GM18873 (cell line): ENCODE results near the gene RHOF.

Experiments
- ATAC-seq: cut with Tn5 transposase; IDR thresholded peaks from one replicate; pipeline ENCODE4 v1.9.1; 2021; ENCODE audit warnings: mild to moderate bottlenecking, moderate library complexity, moderate number of reproducible peaks; ENCODE audit not compliant: unreplicated experiment, low FRiP score

The RHOF gene, protein sequence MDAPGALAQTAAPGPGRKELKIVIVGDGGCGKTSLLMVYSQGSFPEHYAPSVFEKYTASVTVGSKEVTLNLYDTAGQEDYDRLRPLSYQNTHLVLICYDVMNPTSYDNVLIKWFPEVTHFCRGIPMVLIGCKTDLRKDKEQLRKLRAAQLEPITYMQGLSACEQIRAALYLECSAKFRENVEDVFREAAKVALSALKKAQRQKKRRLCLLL

DNA sequence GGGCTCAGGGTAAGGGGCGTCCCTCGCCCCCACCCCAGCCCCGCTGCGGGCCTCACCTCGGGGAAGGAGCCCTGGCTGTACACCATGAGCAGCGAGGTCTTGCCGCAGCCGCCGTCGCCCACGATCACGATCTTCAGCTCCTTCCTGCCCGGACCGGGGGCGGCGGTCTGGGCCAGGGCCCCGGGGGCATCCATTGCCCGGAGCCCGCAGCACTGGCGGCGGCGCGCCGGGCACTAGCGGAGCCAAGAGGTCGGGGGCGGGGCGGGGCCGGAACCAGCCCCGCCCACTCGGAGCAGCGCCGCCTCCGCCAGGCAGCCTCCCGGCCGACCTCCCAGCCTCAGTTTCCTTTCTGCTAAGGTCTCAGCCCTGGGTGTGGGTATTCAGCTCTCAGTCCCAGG lies at the start of gene RHOF:
TSS of gene RHOF (minus strand) at position 249 of the 398 bp plus-strand sequence. CDS start at position 194, 55 bp downstream.
- ATAC-seq, result peak; percentile 4

DNA sequence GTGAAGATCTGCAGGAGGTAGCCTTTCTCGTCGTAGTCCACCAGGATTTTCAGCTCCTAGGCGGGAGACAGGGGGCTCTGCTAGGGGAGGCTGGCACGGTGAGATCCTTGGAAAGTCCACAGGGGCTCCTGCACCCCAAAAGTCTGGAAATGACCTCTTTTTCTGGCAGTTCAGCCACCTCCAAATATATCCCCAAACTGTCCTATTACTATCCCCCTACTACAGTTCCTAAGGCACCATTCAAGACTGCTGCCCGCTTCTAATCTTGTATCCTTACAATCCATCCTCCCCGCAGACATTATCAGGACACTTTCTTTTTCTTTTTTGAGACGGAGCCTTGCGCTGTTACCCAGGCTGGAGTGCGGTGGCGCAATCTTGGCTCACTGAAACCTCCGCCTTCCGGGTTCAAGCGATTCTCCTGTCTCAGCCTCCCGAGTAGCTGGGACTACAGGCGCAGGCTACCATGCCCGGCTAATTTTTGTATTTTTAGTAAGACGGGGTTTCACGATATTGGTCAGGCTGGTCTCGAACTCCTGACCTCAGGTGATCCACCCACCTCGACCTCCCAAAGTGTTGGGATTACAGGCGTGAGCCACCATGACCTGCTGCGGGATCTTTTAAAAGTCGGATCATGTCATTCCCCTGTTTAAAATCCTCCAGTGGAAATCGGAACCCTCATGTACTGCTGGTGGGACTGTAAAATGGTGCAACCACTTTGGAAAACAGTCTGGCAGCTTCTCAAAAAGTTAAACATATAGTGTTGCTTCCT lies 46.7 kb upstream of the RHOF start:
- ATAC-seq, result no peak

DNA sequence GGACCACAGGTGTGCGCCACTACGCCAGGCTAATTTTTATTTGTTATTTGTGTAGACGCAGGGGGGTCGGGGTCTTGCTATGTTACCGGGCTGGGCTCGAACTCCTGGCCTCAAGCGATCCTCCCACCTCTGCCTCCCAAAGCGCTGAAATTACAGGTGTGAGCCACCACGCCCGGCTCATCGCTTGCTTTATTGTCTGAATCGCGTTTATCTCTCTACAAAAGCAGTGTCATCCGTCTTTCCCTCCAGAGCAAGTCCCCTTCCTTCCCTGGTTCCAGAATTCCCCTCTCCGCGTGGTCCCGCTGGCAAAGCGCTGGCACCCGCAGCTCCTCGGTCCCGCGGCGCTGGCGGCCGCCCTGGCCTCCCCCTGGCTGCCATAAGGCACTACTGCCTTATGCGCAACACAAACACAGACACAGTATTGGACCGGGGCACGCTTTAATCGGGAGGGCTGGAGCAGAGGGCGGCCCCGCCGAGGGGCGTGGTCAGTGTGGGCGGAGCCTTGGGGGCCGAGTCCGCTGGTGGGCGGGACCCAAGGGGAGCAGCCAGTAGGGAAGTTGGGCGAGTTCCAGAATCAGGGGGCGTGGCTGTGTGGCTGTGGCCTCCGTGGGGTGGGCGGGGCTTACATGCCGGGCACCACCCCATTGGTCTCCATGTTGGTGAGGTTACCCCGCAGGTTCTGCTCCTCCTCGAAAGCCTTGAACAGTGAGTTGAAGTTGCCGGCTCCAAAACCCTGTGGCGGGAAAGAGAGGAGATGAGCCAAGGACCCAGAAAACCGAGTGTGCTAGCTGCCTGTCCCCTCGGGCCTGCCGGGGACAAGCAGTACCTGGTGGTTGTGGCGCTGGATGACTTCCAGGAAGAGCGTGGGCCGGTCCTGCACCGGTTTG lies 45.9 kb upstream of the RHOF start:
- peak; percentile 90 for ATAC-seq

DNA sequence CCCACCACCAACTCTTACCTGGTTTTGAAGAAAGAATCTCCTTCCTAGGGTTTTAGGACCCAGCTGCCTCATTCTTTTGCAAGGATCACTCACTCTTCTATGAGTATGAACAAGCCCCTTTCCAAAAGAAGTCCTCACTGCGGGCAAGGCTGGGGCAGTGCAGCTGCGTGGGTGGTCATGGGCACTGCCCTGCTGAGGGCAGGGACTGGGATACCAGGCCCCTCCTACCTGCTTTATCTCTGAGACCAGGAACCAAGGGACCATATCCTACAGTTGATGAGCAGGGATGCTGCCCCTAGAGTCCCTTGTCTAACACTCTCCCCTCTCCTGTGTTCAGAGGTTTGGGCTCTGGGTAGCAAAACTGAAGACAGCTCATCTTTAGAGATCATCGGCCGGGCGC lies 44.6 kb upstream of the RHOF start:
- ATAC-seq, result no peak

DNA sequence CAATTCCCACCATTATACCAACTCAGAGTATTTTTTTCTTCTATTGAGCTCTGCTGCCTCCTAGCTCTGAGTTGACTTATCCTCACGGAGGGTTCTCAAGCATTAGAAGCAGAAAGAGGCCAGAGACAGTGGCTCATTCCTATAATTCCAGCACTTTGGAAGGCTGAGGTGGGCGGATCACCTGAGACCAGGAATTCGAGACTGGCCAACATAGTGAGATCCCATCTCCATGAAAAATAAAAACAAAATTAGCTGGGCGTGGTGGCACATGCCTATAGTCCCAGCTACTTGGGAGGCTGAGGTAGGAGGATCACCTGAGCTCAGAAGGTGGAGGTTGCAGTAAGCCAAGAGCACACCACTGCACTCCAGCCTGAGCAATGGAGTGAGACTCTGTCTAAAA lies 44.2 kb upstream of the RHOF start:
- ATAC-seq, result no peak

DNA sequence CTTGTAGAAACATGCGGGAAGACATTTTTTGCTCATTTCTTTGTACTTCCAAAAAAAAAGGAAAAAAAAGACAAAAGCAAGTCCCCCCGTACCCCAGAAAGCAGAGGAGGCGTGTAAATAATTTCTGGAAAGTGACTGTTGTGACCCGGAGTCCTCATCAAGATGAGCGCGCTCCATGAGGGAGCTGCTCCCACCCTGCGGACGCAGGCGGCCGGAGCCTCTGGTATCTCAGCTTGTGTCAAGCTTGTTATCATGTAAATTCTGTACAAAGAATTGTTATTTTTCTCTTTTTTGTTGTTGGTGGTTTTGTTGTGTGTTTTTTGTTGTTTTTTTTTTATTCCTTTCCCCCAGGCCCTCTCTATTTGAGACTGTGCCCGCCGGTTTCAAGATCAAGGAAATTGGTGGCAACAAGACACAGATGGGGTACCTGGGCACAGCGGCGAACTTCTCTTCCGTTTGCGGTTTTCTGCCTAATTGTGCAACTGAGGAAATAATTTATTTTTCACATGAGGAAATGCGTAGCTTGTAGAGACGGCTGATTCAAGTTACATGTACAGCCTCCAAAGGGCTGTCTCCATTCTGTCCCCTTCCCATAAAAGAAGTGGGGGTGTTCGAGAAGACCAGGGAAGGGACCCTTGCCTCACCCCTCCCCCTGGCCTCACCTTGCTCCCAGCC lies 38.2 kb upstream of the RHOF start:
- ATAC-seq, result no peak

DNA sequence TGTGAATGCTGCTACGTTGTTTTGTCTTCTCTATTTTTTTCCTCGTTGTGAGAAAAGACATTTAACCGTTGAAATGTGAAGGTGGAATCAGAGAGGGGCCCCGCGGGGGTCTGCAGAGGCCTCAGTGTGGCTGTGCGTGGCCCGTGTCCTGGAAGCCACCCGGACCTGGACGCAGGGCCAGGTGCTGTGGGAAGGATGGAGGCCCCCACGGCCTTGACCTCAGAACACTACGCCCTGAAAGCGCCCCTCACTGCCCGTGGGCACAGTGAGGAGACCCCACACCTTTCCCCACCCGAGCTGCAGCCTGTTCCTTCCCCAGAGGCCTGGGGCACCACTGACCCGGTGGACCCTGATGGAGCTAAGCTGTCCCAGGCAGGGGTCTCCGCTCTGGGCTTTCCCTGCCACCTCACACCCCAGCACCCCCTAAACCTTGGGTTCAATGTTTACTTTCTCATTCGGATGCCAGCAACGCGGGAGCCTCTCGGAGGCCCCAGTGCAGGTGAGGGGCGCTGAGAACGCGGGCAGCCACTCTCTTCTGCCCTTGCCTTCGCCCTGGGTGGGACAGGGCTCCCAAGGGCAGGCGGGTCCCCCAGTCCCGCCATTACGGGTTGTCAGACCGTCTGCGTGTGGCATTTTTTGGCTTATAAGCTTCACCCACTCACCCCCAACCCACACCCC lies 37.2 kb upstream of the RHOF start:
- ATAC-seq, result no peak

DNA sequence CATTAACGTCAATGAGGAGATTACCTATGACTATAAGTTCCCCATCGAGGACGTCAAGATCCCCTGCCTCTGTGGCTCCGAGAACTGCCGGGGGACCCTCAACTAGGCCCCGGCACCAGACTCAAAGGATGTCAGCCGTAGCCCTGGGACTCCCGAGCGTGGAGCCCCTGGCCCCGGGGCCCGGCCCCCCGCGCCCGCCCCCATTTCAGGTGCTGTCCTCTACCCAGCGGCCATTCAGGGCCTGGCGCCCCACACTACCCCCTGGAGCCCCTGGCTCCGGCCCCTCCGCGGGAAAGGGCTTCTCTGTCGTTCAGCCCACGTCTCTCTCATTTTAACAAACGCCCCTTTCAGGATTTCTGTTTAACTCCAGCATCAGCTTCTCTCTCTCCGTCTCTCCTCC lies 36.6 kb upstream of the RHOF start:
- ATAC-seq, result no peak

DNA sequence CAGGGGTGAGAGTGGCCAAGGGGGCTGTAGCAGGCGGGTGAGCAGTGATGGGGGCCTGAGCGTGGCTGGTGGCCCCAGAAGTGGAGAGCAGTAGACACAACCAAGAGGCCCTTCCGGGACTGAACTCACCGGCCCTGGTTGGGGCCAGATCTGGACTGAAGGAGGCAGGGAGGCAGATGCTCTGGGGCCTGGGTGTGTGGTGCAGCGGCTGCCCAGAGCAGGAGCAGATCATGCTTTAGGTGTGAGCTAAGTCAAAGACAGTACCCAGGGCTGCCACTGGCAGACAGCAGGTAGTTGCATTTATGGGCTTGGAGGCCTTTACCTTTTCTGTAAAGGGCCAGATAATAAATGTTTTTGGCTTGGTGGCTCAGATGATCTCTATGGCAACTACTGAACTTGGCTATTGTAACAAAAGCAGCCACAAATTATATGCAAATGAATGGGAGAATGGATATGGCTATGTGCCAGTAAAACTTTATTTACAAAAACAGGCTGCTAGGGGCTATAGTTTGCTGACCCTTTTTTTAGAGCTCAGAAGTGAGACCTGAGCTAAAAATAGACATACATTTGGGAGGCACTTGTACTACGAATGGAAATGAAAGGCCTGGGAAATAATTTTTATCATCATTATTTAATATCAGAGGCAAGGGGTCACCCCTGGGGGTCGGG lies 35.9 kb upstream of the RHOF start:
- ATAC-seq, result no peak

DNA sequence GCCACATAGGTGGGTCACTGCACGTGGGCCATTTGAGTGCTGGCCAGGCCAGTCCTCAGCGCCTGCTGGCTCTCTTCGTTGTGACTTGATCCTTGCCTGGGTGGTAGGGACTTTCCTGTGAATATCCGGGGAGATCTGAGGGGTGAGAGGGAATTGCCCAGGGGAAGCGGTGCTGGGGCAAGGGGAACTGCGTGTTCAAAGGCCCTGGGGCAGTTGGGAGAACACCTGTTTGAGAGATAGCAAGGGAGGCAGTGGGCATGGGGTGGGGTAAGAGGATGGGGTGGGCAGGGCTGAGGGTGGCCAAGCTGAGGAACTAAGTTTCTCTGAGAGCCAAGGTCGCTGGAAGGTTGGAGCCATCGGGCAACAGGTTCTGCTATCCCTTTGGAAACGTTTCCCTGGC lies 35.3 kb upstream of the RHOF start:
- ATAC-seq, result no peak

DNA sequence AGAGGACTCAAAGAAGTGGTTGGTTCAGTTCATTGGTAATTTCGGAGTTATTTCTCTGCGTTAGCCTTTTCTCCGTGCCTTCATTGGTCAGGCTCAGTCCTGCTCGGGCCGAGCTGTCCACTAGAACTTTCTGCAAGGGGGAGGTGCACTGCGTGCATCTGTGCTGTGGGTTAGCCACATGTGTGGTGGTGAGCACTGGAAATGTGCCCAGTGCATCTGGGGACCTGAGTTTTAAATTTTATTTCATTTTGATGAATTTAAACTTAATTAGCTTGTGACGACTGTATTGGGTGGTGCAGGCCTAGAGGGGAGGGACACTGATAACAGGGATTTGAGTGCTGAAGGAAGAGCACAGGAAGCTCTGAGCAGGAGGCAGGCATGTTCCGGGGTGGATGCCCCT lies 34.8 kb upstream of the RHOF start:
- no peak for ATAC-seq

DNA sequence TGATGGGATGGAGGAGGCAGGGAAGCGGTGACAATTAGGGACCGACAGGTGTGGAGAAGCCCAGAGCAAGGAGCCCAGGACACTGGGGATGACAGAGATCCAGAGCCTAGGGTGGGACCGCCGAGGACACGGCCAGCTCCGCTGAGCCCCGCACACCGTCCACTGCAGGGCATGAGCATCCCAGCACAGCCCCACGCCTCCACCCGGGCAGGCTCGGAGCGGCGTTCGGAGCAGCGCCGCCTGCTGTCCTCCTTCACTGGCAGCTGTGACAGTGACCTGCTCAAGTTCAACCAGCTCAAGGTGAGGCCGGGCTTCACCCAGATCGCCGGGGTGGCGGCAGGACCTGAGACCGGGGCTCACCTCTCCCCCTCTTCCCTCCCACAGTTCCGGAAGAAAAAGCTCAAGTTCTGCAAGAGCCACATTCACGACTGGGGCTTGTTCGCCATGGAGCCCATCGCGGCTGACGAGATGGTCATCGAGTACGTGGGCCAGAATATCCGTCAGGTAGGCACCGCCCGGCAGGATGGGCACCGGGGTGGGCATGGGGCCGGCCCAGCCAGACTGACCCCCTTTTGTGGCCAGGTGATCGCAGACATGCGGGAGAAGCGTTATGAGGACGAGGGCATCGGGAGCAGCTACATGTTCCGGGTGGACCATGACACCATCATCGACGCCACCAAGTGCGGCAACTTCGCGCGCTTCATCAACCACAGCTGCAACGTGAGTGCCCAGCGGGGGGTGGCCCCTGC lies 34.0 kb upstream of the RHOF start:
- no peak for ATAC-seq

DNA sequence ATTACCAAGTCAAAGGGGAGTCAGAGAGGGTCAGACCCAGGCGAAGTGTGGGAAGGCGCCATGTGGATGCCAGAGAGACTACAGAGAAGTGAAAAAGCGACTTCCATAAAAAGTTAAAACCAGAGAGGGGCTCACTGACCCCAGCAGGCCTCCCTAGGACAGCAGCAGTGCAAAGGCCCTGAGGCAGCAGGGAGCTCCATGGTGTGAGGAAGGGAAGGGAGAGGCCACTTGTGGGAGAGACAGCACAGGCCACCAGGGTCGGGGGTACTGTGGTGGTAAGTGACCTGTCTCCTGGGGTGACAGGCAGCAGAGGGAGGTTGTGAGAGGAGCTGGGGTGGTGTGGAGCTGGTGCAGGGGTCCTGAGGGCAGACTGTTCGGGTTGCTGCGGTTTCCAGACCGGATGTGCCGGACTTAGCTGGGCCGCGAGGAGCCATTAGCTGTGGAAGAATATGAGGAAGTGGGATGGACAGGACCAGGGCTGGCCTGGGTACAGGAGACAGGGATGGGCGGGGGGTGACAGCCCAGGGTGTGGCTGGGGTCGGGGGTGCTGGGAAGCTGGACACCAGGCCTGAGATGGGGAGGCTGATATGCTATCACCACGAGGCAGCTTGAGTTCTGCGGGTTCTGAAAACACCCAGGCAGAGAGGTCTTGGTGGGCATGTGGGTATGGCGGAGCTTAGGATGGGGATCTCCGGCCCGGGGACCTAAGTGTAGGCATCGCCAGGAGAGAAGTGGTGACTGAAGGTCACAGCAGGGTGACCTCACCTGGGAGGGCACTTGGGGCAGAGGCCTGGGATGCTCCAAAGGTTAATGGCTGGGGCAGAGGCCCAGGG lies 33.0 kb upstream of the RHOF start:
- ATAC-seq, result no peak

DNA sequence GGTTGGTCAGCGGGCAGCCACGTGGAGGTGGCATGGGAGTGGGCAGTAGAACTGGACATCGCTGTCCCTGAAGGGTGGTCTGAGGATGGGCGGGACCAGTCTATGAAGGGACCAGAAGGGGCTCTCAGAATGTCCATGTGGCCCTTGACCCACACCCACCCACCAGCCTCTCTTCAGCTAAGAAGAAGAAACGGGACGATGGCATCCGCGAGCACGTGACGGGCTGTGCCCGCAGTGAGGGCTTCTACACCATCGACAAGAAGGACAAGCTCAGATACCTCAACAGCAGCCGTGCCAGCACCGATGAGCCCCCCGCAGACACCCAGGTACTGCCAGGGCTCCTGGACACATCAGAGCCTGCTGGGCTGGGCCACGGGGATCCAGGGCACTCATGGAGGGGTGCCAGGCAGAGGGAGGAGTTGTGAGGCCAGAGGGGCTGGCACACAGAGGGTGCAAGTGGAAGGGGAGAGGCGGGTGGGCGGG lies 31.6 kb upstream of the RHOF start:
- no peak for ATAC-seq

DNA sequence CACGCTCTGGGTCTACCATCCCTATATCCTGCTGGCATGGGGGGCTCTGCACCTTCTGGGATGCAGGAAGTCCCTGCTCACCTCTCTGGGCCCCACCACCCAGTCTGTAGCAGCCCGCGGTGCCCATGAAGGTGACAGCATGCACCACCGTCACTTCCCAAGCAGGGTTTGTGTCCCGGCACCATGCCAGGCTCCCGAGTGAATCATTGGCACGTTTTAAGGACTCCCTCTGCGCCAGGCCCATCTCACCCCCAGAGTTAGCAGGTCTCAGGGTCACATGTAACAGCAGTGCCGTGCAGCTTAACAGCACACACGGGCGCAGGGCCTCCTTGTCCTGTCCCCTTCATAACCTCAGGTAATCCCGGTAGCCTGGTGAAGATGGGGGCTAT lies 30.2 kb upstream of the RHOF start:
- ATAC-seq, result no peak

DNA sequence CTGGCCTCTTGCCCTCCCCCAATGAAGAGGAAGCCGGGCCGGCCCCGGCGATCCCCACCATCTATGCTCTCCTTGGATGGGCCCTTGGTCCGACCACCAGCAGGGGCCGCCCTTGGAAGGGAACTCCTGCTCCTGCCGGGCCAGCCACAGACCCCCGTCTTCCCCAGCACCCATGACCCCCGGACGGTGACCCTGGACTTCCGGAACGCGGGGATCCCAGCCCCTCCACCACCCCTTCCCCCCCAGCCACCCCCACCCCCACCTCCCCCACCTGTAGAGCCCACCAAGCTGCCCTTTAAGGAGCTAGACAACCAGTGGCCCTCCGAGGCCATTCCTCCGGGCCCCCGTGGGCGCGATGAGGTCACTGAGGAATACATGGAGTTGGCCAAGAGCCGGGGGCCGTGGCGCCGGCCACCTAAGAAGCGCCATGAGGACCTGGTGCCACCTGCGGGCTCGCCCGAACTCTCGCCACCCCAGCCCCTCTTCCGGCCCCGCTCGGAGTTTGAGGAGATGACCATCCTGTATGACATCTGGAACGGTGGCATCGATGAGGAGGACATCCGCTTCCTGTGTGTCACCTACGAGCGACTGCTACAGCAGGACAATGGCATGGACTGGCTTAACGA lies 29.7 kb upstream of the RHOF start:
- no peak for ATAC-seq

DNA sequence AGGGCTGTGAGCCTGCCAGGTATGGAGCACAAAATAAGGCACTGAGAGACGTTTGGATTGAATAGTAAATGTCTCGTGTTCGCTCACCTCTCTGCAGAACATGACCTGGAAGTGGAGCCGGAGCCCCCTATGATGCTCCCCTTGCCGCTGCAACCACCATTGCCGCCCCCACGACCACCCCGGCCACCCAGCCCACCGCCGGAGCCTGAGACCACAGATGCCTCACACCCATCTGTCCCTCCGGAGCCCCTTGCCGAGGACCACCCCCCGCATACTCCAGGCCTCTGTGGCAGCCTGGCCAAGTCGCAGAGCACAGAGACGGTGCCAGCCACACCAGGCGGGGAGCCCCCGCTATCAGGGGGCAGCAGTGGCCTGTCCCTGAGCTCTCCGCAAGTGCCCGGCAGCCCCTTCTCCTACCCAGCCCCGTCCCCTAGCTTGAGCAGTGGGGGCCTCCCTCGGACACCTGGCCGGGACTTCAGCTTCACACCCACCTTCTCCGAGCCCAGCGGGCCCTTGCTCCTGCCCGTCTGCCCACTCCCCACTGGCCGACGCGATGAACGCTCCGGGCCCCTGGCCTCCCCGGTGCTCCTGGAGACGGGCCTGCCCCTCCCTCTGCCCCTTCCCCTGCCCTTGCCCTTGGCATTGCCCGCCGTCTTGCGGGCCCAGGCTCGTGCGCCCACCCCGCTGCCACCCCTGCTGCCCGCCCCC lies 29.1 kb upstream of the RHOF start:
- ATAC-seq, result no peak
